Measurements from ENCODE around the gene COX7A1.

Gene COX7A1

DNA sequence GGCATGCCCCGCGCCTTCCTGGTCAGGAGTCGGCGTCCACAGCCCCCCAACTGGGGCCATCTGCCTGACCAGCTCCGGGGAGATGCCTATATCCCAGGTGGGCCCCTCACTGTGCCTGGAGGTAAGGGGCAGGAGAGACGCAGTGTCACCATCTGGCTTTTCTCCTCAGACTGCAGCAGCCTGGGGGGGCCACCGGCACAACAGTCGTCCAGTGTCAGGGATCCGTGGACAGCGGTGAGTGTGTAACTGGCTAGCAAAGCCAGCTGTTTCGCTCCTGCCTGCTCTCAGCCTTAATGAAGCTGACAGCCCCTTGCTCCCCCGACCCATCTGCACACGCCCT lies 41.1 kb downstream of the COX7A1 start:
- no peak for DNase-seq

- DNase-seq = no peak
Measured at GRCh38 chr19:36110487-36111199, 41.6 kb downstream of the COX7A1 start, which contains the start of gene OVOL3. Gene OVOL3, plus strand, starts transcription at chr19:36111143. Its CDS starts 60 bp downstream, at chr19:36111203.

DNA sequence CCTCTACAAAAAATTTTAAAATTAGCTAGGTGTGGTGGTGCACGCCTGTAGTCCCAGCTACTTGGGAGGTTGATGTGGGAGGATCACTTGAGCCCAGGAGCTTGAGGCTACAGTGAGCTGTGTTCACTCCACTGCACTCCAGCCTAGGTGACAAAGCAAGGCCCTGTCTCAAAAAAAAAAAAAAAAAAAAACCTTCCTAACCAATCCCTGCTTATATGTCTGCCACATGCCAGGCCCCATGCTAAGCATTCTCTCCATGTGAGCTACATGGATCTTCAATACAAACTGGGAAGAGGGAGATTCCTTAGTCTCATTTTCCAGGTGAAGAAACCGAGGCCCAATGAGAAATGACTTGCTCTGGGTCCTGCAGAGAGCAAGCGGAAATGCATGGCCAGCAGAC lies 43.6 kb downstream of the COX7A1 start:
- DNase-seq = no peak

GRCh38 chr19:36106991-36107390 lies 45.3 kb downstream of the COX7A1 start:
- no peak for DNase-seq

DNA sequence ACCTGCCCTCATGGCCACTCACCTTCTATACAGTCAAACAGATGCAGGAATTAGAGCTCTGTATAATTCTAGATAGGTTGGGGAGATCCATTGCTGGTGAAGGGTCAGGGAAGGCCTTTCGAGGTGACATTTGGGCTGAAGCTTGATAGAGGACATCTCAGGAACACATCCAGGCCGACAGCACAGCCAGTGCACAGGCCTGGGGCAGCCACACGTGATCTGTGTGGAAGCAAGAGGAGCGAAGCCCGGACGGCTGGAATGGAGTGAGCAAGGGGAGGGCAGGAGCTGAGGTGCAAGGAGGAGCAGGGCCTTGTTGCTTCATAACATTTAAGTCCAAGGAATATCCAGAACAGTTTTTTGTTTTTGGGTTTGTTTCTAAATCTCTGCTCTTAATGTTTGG lies 45.8 kb downstream of the COX7A1 start:
- no peak for DNase-seq

DNA sequence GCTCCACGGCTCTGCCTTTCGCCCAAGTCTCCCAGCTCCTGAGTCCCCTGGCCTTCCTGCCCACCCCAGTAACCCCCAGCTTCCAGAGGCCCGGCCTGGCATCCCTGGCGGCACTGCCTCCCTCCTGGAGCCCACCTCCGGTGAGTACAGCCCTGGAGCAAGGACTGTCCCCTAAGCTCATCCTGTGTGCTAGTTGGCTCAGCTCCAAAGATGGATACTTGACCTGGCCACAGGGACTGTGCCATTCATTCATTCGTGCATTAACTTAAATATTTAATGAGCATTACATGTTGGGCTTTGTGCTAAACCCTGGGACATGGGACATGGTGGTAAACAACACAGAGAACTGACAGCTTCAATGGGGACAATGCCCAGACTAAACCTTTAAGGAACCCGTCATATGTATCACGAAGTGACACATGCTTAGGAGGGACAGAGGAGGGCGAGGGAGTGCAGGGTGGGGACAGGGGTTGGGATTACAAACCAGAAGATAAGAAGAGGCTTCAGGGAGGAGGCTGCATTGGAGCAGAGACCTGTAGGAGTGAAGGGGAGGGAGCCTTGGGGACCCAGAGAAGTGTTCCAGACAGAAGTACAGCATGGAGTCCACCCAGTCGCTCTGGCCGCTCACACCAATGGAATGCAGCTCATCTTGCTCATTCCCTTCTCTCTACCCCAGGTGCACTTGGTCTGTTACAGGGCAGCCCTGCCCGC lies 48.2 kb downstream of the COX7A1 start:
- DNase-seq = no peak

DNA sequence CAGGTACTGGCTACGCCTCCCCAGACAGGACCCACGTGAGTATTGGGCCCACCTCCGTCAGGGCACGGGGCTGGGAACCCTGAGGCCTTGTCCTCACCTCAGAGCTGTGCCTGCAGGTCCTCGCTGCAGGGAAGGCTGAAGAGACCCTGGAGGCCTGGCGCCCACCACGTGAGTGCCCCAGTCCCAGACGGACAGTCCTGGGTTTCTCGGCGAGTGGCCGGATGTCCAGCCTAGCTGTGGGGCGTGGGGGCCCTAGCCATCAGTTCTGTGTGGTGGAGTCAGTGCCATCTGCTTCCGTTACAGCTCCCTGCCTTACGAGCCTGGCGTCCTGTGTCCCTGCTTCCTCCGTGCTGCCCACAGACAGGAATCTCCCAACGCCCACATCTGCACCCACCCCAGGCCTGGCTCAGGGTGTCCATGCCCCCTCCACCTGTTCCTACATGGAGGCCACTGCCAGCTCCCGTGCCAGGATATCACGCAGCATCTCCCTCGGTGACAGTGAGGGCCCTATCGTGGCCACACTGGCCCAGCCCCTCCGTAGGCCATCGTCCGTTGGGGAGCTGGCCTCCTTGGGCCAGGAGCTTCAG lies 49.1 kb downstream of the COX7A1 start:
- no peak for DNase-seq

GRCh38 chr19:36101550-36102327 lies 50.5 kb downstream of the COX7A1 start:
- DNase-seq = no peak
